ENCODE data around the gene NCAM1. TPM values are rescaled to one million over a fixed set of nuclear protein-coding genes. Genes with fewer than 3 reads are reported as not detected.

The NCAM1 gene
- total and polyA plus RNA-seq, 9 of the 15 experiments (the other 6 are each of a cell fraction or from before 2014, with no cell fraction given), result 0.09 to 0.23 TPM; not detected in 7

GRCh38 chr11:113269636-113270035 is 308.4 kb downstream of the NCAM1 start:
- FAIRE-seq (no peak), DNase-seq (ENCODE audit: extremely low read depth in 1 of 4, low spot score in 3 of 4) (no peak), ATAC-seq (no peak)
- H3K79me2 ChIP-seq (ENCODE audit: control insufficient read depth, insufficient read depth, low read length), result no peaks in the 10 kb centered on the region
- ChIA-PET CTCF (ENCODE audit: low intra/inter-chr PET ratio) (no interaction called here), POLR2A (no interaction called here)
- in situ Hi-C loops (cut with MboI) (no loop called here), intact Hi-C loops (cut with micrococcal nuclease) (no loop called here)
- H2AFZ ChIP-seq (ENCODE audit: low read depth, low read length), result no peak overlapping the region
- no peaks in the 10 kb centered on the region; the same call in none of the 2 replicates for H4K20me1 ChIP-seq (replicated peaks; ENCODE audit: control insufficient read depth, insufficient read depth, low read length)
- no TSS peak for BruUV-seq (replicated peaks)
- H3K4me1 ChIP-seq (replicated peaks in 1 of 2; ENCODE audit: control insufficient read depth in 2 of 2, insufficient read depth in 2 of 2, low read length in 2 of 2), result no peaks in the 10 kb centered on the region
- 5% methylated on average over 5 of the region's 5 CpGs for WGBS (ENCODE audit: insufficient coverage, low coverage, missing lambda C conversion rate)
- H3K4me2 ChIP-seq (ENCODE audit: insufficient read depth, low read length), result no peak overlapping the region
- no peaks in the 10 kb centered on the region for H3K9me3 ChIP-seq (replicated peaks; ENCODE audit: control insufficient read depth, insufficient read depth, low read depth, low read length)
- H3K9ac ChIP-seq (ENCODE audit: insufficient read depth in 1 of 2, low read depth in 2 of 2, low read length in 2 of 2), result no peak overlapping the region
- no peak for TF ChIP-seq ZNF551 (CRISPR knock-in tag; IDR thresholded peaks at IDR 0.05)
- TF ChIP-seq SPI1 (IDR thresholded peaks at IDR 0.05; ENCODE audit: borderline replicate concordance, low read depth, low read length), result peak; percentile 51; the same call in 1 of the 2 replicates
- H3K9me1 ChIP-seq (ENCODE audit: control insufficient read depth, insufficient read depth, low read length), result no peaks in the 10 kb centered on the region
- peaks cover 15 to 52% of the 10 kb centered on the region in 2 experiments; a peak in 4 of 5 replicates for H3K27me3 ChIP-seq (ENCODE audit: control insufficient read depth in 2 of 2, insufficient read depth in 2 of 2, low read length in 2 of 2)
- H3K4me3 ChIP-seq, result no peak overlapping the region
- H3K36me3 ChIP-seq (ENCODE audit: control insufficient read depth, insufficient read depth, low read length), result no peaks in the 10 kb centered on the region
- no peak overlapping the region for H3K27ac ChIP-seq (ENCODE audit: extremely low read depth, low read depth, low read length)

GRCh38 chr11:113270080-113270479 is 308.9 kb downstream of the NCAM1 start:
- no TSS peak for BruUV-seq (replicated peaks)
- no peaks in the 10 kb centered on the region for H3K36me3 ChIP-seq (ENCODE audit: control insufficient read depth, insufficient read depth, low read length)
- DNase-seq (ENCODE audit: extremely low read depth in 1 of 4, low spot score in 3 of 4) (no peak), FAIRE-seq (no peak), ATAC-seq (no peak)
- no peak overlapping the region for H3K4me2 ChIP-seq (ENCODE audit: insufficient read depth, low read length)
- in situ Hi-C loops (cut with MboI), result no loop called here
- no peak overlapping the region for H3K4me3 ChIP-seq
- peaks cover 20 to 57% of the 10 kb centered on the region in 2 experiments; a peak in 4 of 5 replicates for H3K27me3 ChIP-seq (ENCODE audit: control insufficient read depth in 2 of 2, insufficient read depth in 2 of 2, low read length in 2 of 2)
- H3K9me3 ChIP-seq (replicated peaks; ENCODE audit: control insufficient read depth, insufficient read depth, low read depth, low read length), result no peaks in the 10 kb centered on the region
- no peak overlapping the region for H3K27ac ChIP-seq (ENCODE audit: extremely low read depth, low read depth, low read length)
- no peak overlapping the region for H2AFZ ChIP-seq (ENCODE audit: low read depth, low read length)
- POLR2A ChIA-PET, result interaction anchor here (0.5 to 1.0 kb wide), 3 partner anchors 13 to 31 kb away, joined by 3 read pairs; no protein-coding TSS in a partner anchor
- H3K79me2 ChIP-seq (ENCODE audit: control insufficient read depth, insufficient read depth, low read length), result no peaks in the 10 kb centered on the region
- CTCF ChIA-PET (ENCODE audit: low intra/inter-chr PET ratio), result no interaction called here
- H3K9me1 ChIP-seq (ENCODE audit: control insufficient read depth, insufficient read depth, low read length), result no peaks in the 10 kb centered on the region
- no peaks in the 10 kb centered on the region; the same call in 1 of the 2 replicates for H4K20me1 ChIP-seq (replicated peaks; ENCODE audit: control insufficient read depth, insufficient read depth, low read length)
- H3K4me1 ChIP-seq (replicated peaks in 1 of 2; ENCODE audit: control insufficient read depth in 2 of 2, insufficient read depth in 2 of 2, low read length in 2 of 2), result no peaks in the 10 kb centered on the region
- under 1% methylated on average over 12 of the region's 13 CpGs for WGBS (ENCODE audit: insufficient coverage, low coverage, missing lambda C conversion rate)
- intact Hi-C loops (cut with micrococcal nuclease), result no loop called here
- H3K9ac ChIP-seq (ENCODE audit: insufficient read depth in 1 of 2, low read depth in 2 of 2, low read length in 2 of 2), result no peak overlapping the region
- TF ChIP-seq POLR2AphosphoS5 (IDR thresholded peaks at IDR 0.05; ENCODE audit: control insufficient read depth, insufficient read depth, low read depth, low read length) (no peak), ZNF253 (CRISPR knock-in tag; conservative IDR thresholded peaks at IDR 0.05) (no peak), RBM34 (IDR thresholded peaks at IDR 0.05; ENCODE audit: borderline replicate concordance, insufficient read depth, low read length) (no peak), VEZF1 (CRISPR knock-in tag; IDR thresholded peaks at IDR 0.05) (no peak), ZFP91 (CRISPR knock-in tag; IDR thresholded peaks at IDR 0.05) (no peak), TFAP4 (CRISPR knock-in tag; IDR thresholded peaks at IDR 0.05; ENCODE audit: borderline replicate concordance) (no peak), NONO (IDR thresholded peaks at IDR 0.05; ENCODE audit: low read depth in 2 of 2, low read length in 1 of 2) (no peak)

All from K562 (cell line).